Measurements from ENCODE around the gene PTX4.

The PTX4 gene

GRCh38 chr16:1495211-1495888, 6.6 kb upstream of the PTX4 start:
- TF ChIP-seq CTCF (conservative IDR thresholded peaks at IDR 0.05; ENCODE audit: low read depth, low read length), result no peak
- no peak for DNase-seq (ENCODE audit: low read depth)
- no peak overlapping the region for H3K4me3 ChIP-seq (ENCODE audit: low read depth, low read length)

GRCh38 chr16:1494711-1495110, 6.0 kb upstream of the PTX4 start:
- TF ChIP-seq CTCF (conservative IDR thresholded peaks at IDR 0.05; ENCODE audit: low read depth, low read length), result no peak
- DNase-seq (ENCODE audit: low read depth), result no peak
- H3K4me3 ChIP-seq (ENCODE audit: low read depth, low read length), result peak overlapping the region; percentile 74

GRCh38 chr16:1494129-1494640, 5.4 kb upstream of the PTX4 start:
- H3K4me3 ChIP-seq (ENCODE audit: low read depth, low read length), result peak overlapping the region; percentile 74
- DNase-seq (ENCODE audit: low read depth), result peak; percentile 89
- TF ChIP-seq CTCF (conservative IDR thresholded peaks at IDR 0.05; ENCODE audit: low read depth, low read length), result peak; percentile 89

GRCh38 chr16:1493746-1494094, 5.0 kb upstream of the PTX4 start:
- H3K4me3 ChIP-seq (ENCODE audit: low read depth, low read length), result peak overlapping the region; percentile 74
- no peak for TF ChIP-seq CTCF (conservative IDR thresholded peaks at IDR 0.05; ENCODE audit: low read depth, low read length)
- DNase-seq (ENCODE audit: low read depth), result no peak

- peak within 1 kb of the TSS; percentile 74 for H3K4me3 ChIP-seq (ENCODE audit: low read depth, low read length)
- peak; percentile 80 for DNase-seq (ENCODE audit: low read depth)
- no peak for TF ChIP-seq CTCF (conservative IDR thresholded peaks at IDR 0.05; ENCODE audit: low read depth, low read length)
These were observed 4.4 kb upstream of the PTX4 start, which contains the start of gene TELO2 for GRCh38 chr16:1492923-1493745. TELO2 (plus strand) TSS chr16:1493360; CDS start chr16:1494282, 922 bp downstream.

GRCh38 chr16:1492082-1492922, 3.6 kb upstream of the PTX4 start:
- no peak for DNase-seq (ENCODE audit: low read depth)
- H3K4me3 ChIP-seq (ENCODE audit: low read depth, low read length), result peak overlapping the region; percentile 74

More at GRCh38 chr16:1492082-1492922, 3.6 kb upstream of the PTX4 start:
- TF ChIP-seq CTCF (conservative IDR thresholded peaks at IDR 0.05; ENCODE audit: low read depth, low read length), result no peak
